Bronchial epithelial cell (primary cell): Measurements from ENCODE around the gene CLEC11A. TPM values are rescaled to one million over a fixed set of nuclear protein-coding genes. Genes with fewer than 3 reads are reported as not detected.
"Not testable (repeated sequence)": the region's sequence is repeated elsewhere in the genome, so short reads cannot be mapped to it uniquely, and the experiment has no call there.

Experiments
- DNase-seq: peaks from one replicate; pipeline ENCODE4 v3.0.0-alpha.2; 2010; ENCODE audit warnings: low read depth
- FAIRE-seq: peaks from 2 replicates; lab custom pipeline; 2011; peaks lifted over from hg19 to GRCh38; lab: Jason Lieb, UNC
- H3K27me3 ChIP-seq: 2 replicates; pipeline ENCODE4 v1.5.1; 2011; ENCODE audit warnings: low read length; ENCODE audit not compliant: control insufficient read depth, insufficient read depth
- H3K36me3 ChIP-seq: 2 replicates; pipeline ENCODE4 v1.5.1; 2011; ENCODE audit warnings: low read length; ENCODE audit not compliant: control insufficient read depth, insufficient read depth
- H3K4me3 ChIP-seq: 2 replicates; pipeline ENCODE4 v1.5.1; 2011; ENCODE audit warnings: mild to moderate bottlenecking, low read depth, low read length, control low read depth
- CTCF ChIP-seq: IDR thresholded peaks from 2 replicates; pipeline ENCODE4 v1.5.1; 2011; ENCODE audit warnings: mild to moderate bottlenecking, moderate library complexity, low read length, control low read depth, inconsistent platforms; ENCODE audit not compliant: insufficient read depth, severe bottlenecking
- total RNA-seq: library from RNA; depleted of rRNA; stranded (reverse); fragments of >200 nt; gene quantifications from 2 replicates; pipeline ENCODE4 v1.2.1, GENCODE V29; 2014

The CLEC11A gene
- total RNA-seq, 1 donor from 2014 or later, result 0.26 TPM

- H3K27me3 ChIP-seq, result no peaks in the 10 kb centered on the region
- no peaks in the 10 kb centered on the region for H3K36me3 ChIP-seq
- FAIRE-seq (no peak), DNase-seq (no peak)
- no peak for TF ChIP-seq CTCF
- no peak overlapping the region for H3K4me3 ChIP-seq
Observed at GRCh38 chr19:50741179-50741933, 18.2 kb downstream of the CLEC11A start.

GRCh38 chr19:50743537-50743936 is 20.4 kb downstream of the CLEC11A start:
- Histone ChIP-seq H3K4me3 (no peak overlapping the region), H3K36me3 (no peaks in the 10 kb centered on the region), H3K27me3 (no peaks in the 10 kb centered on the region)
- FAIRE-seq (no peak), DNase-seq (no peak)
- no peak for TF ChIP-seq CTCF

GRCh38 chr19:50745221-50745620 is 22.1 kb downstream of the CLEC11A start:
- no peak overlapping the region for H3K4me3 ChIP-seq
- DNase-seq, result no peak
- no peaks in the 10 kb centered on the region for H3K36me3 ChIP-seq
- FAIRE-seq, result no peak
- H3K27me3 ChIP-seq, result no peaks in the 10 kb centered on the region
- TF ChIP-seq CTCF, result no peak

GRCh38 chr19:50747141-50747540 is 24.0 kb downstream of the CLEC11A start:
- H3K27me3 ChIP-seq, H3K36me3 ChIP-seq, FAIRE-seq, H3K4me3 ChIP-seq, DNase-seq: not testable (repeated sequence)

GRCh38 chr19:50749490-50749889 is 26.3 kb downstream of the CLEC11A start:
- DNase-seq, result no peak

GRCh38 chr19:50750010-50750409 is 26.8 kb downstream of the CLEC11A start:
- no peaks in the 10 kb centered on the region for H3K36me3 ChIP-seq
- DNase-seq (no peak), FAIRE-seq (no peak)
- no peak for TF ChIP-seq CTCF
- no peak overlapping the region for H3K4me3 ChIP-seq
- H3K27me3 ChIP-seq, result no peaks in the 10 kb centered on the region

More at GRCh38 chr19:50749490-50749889, 26.3 kb downstream of the CLEC11A start:
- H3K27me3 ChIP-seq, result no peaks in the 10 kb centered on the region
- TF ChIP-seq CTCF, result no peak
- no peak for FAIRE-seq
- H3K4me3 ChIP-seq, result no peak overlapping the region
- H3K36me3 ChIP-seq, result no peaks in the 10 kb centered on the region
